T-cell (primary cell): ENCODE measurements around the gene UNG. TPM values are rescaled to one million over a fixed set of nuclear protein-coding genes. Genes with fewer than 3 reads are reported as not detected.

Source experiments
- ATAC-seq, 4 experiments: fragments of 200-7000 bp in 3 of 4; fragments of 150-1000 bp in 1 of 4; cut with Tn5 transposase; replicated peaks in 1 of 4; 1 replicate in 3 of 4; 2 replicates in 1 of 4; pipeline ENCODE4 v1.10.0; 2021; ENCODE audit warnings: moderate library complexity in 3 of 4, mild to moderate bottlenecking in 2 of 4, moderate number of reproducible peaks in 1 of 4
- CTCF ChIA-PET, 2 donors: fragments of 300-600 bp; sonication (Branson Sonifier 250); formaldehyde crosslinking; loops; one replicate each; lab custom pipeline; 2022; ENCODE audit warnings: antibody characterized with exemption in 2 of 2; lab: Charles Lee
- POLR2A ChIA-PET, 2 donors: fragments of 300-600 bp; sonication (Branson Sonifier 250); formaldehyde crosslinking; loops; one replicate each; lab custom pipeline; 2022; ENCODE audit warnings: antibody characterized with exemption in 2 of 2; lab: Charles Lee
- DNase-seq, 35 experiments: peaks; one replicate each; pipeline versions ENCODE4 v3.0.0 to v3.0.0-alpha.2; 2013 to 2023
- H3K27ac ChIP-seq: one replicate; pipeline ENCODE4 v1.5.1; 2013; ENCODE audit warnings: low read length
- H3K27me3 ChIP-seq, 2 experiments: replicated peaks in 1 of 2; 1 replicate in 1 of 2; 2 replicates in 1 of 2; pipeline versions ENCODE4 v1.6.1 to v1.7.0; 2013; ENCODE audit warnings: low read length in 1 of 2, mixed read lengths in 1 of 2; ENCODE audit not compliant: control insufficient read depth in 2 of 2, insufficient read depth in 2 of 2; ENCODE audit errors: extremely low read depth in 1 of 2
- H3K36me3 ChIP-seq, 2 donors: 1 replicate in 1 of 2; 2 replicates in 1 of 2; pipeline versions ENCODE4 v1.6.1 to v1.7.0; 2013; ENCODE audit warnings: low read length in 1 of 2; ENCODE audit not compliant: control insufficient read depth in 2 of 2, insufficient read depth in 1 of 2; ENCODE audit errors: extremely low read depth in 1 of 2
- H3K4me1 ChIP-seq, 2 experiments: 1 replicate in 1 of 2; 2 replicates in 1 of 2; pipeline versions ENCODE4 v1.6.1 to v1.7.0; 2013; ENCODE audit warnings: low read length in 2 of 2, mixed read lengths in 1 of 2; ENCODE audit not compliant: insufficient read depth in 2 of 2, control insufficient read depth in 1 of 2; ENCODE audit errors: extremely low read depth in 1 of 2
- H3K4me3 ChIP-seq, 2 donors: 1 replicate in 1 of 2; 2 replicates in 1 of 2; pipeline versions ENCODE4 v1.5.1 to v1.7.0; 2013; ENCODE audit warnings: mild to moderate bottlenecking in 2 of 2, low read length in 1 of 2, moderate library complexity in 1 of 2; ENCODE audit not compliant: control insufficient read depth in 1 of 2; ENCODE audit errors: extremely low read depth in 1 of 2
- H3K9me3 ChIP-seq: 2 replicates; pipeline ENCODE4 v1.7.0; 2013
- H3K27ac Mint-ChIP-seq, 2 donors: one replicate each; pipeline ENCODE4 v1.8.0; 2020 to 2021; ENCODE audit warnings: mild to moderate bottlenecking in 2 of 2, mixed read lengths in 2 of 2
- H3K27me3 Mint-ChIP-seq, 2 donors: one replicate each; pipeline ENCODE4 v1.8.0; 2021 to 2022; ENCODE audit warnings: mixed read lengths in 2 of 2
- H3K36me3 Mint-ChIP-seq: one replicate; pipeline ENCODE4 v1.8.0; 2021; ENCODE audit warnings: mixed read lengths
- H3K4me1 Mint-ChIP-seq, 3 donors: one replicate each; pipeline ENCODE4 v1.8.0; 2020 to 2022; ENCODE audit warnings: mixed read lengths in 3 of 3, mild to moderate bottlenecking in 1 of 3
- H3K4me3 Mint-ChIP-seq, 3 donors: one replicate each; pipeline ENCODE4 v1.8.0; 2020 to 2022; ENCODE audit warnings: mild to moderate bottlenecking in 3 of 3, mixed read lengths in 3 of 3, moderate library complexity in 3 of 3
- H3K9me3 Mint-ChIP-seq, 3 donors: one replicate each; pipeline ENCODE4 v1.8.0; 2020 to 2022; ENCODE audit warnings: mixed read lengths in 3 of 3
- WGBS: methylation state at CpG from one replicate; pipeline ENCODE4 v1.1.5; 2013; ENCODE audit warnings: missing lambda C conversion rate; ENCODE audit not compliant: insufficient coverage; 5-methylcytosine and 5-hydroxymethylcytosine counted together
- total RNA-seq, 35 experiments: library from RNA in 6 of 35; stranded (reverse) in 6 of 35; fragments of 120-200 nt in 1 of 35; gene quantifications; one replicate each; pipeline versions ENCODE4 v1.2.1 to v1.2.4 and lab custom pipeline; 2013 to 2026

UNG gene
- total RNA-seq, 5 donors from 2014 or later (not counting 1 experiment from before 2014, with no cell fraction given): 8.7 to 19.7 (median 16.8) TPM

GRCh38 chr12:109151457-109151856, 54.1 kb downstream of the UNG start:
- no peaks in the 10 kb centered on the region for H3K9me3 Mint-ChIP-seq
- H3K4me1 ChIP-seq: peaks cover 5 to 16% of the 10 kb centered on the region in 2 experiments
- peaks cover 19 to 20% (median 19%) of the 10 kb centered on the region in 3 donors for H3K4me1 Mint-ChIP-seq
- H3K27me3 Mint-ChIP-seq: no peaks in the 10 kb centered on the region
- ChIA-PET CTCF (no interaction called here), POLR2A (no interaction called here)
- H3K4me3 Mint-ChIP-seq: no peak overlapping the region
- no peak overlapping the region for H3K4me3 ChIP-seq
- no peak overlapping the region for H3K27ac ChIP-seq
- peaks cover 6% of the 10 kb centered on the region for H3K36me3 Mint-ChIP-seq
- no peak for ATAC-seq
- peak overlapping the region in 1 of 2 donors; percentile 34 for H3K27ac Mint-ChIP-seq
- 98% methylated on average over 3 of the region's 4 CpGs for WGBS
- no peak for DNase-seq
- no peaks in the 10 kb centered on the region for H3K9me3 ChIP-seq
- H3K36me3 ChIP-seq: no peaks in the 10 kb centered on the region
- H3K27me3 ChIP-seq: no peaks in the 10 kb centered on the region

GRCh38 chr12:109153821-109154441, 56.5 kb downstream of the UNG start:
- CTCF ChIA-PET: interaction anchor here (0.6 to 0.7 kb wide), 4 partner anchors 20 to 1409 kb away, joined by 3 to 5 read pairs (median 4); no protein-coding TSS in a partner anchor
- H3K27ac Mint-ChIP-seq: peak overlapping the region; percentile 78 to 89
- H3K36me3 Mint-ChIP-seq: no peaks in the 10 kb centered on the region
- POLR2A ChIA-PET: interaction anchor here in 1 of 2 donors (0.5 to 0.6 kb wide), 3 partner anchors 25 to 464 kb away, joined by 3 to 7 read pairs (median 5); no protein-coding TSS in a partner anchor
- H3K27me3 Mint-ChIP-seq: no peaks in the 10 kb centered on the region
- H3K9me3 ChIP-seq: no peaks in the 10 kb centered on the region
- DNase-seq: peak in 3 of 35 experiments; percentile 3 to 6 (median 4)
- H3K27ac ChIP-seq: peak overlapping the region; percentile 49
- H3K27me3 ChIP-seq: no peaks in the 10 kb centered on the region
- peaks cover 19 to 25% (median 20%) of the 10 kb centered on the region in 3 donors for H3K4me1 Mint-ChIP-seq
- no peaks in the 10 kb centered on the region for H3K36me3 ChIP-seq
- 73% methylated on average over 7 of the region's 18 CpGs for WGBS
- peaks cover 5 to 16% of the 10 kb centered on the region in 2 experiments for H3K4me1 ChIP-seq
- peak overlapping the region in 1 of 2 donors; percentile 82 for H3K4me3 ChIP-seq
- H3K4me3 Mint-ChIP-seq: peak overlapping the region; percentile 89 to 91 (median 91)
- H3K9me3 Mint-ChIP-seq: no peaks in the 10 kb centered on the region
- ATAC-seq: no peak

GRCh38 chr12:109154451-109155438, 57.3 kb downstream of the UNG start:
- ChIA-PET CTCF (interaction anchor here (0.6 to 1.2 kb wide), 9 partner anchors 19 to 1410 kb away, joined by 3 to 7 read pairs (median 5); partner anchors contain the start of gene ALKBH2 (in 1 of the 2)), POLR2A (interaction anchor here (0.5 to 0.6 kb wide), 5 partner anchors 24 to 966 kb away, joined by 3 to 5 read pairs (median 3); partner anchors contain the start of gene UNG (in 1 of the 2))
- DNase-seq (peak; percentile 45 to 86 (median 72)), ATAC-seq (peak; percentile 94 to 99 (median 96))
- 2% methylated on average over 36 of the region's 61 CpGs for WGBS
- Mint-ChIP-seq H3K27ac (peak overlapping the region; percentile 78 to 89), H3K36me3 (no peaks in the 10 kb centered on the region), H3K27me3 (no peaks in the 10 kb centered on the region), H3K4me1 (peaks cover 19 to 25% (median 20%) of the 10 kb centered on the region in 3 donors), H3K4me3 (peak overlapping the region; percentile 89 to 91 (median 91)), H3K9me3 (no peaks in the 10 kb centered on the region)
- Histone ChIP-seq H3K4me1 (peaks cover 5 to 16% of the 10 kb centered on the region in 2 experiments), H3K27me3 (no peaks in the 10 kb centered on the region), H3K9me3 (no peaks in the 10 kb centered on the region), H3K36me3 (no peaks in the 10 kb centered on the region), H3K27ac (peak overlapping the region; percentile 60), H3K4me3 (peak overlapping the region; percentile 82 to 83)

- Mint-ChIP-seq H3K4me1 (peaks cover 19 to 25% (median 20%) of the 10 kb centered on the region in 3 donors), H3K4me3 (peak overlapping the region in 2 of 3 donors; percentile 89 to 91), H3K9me3 (no peaks in the 10 kb centered on the region), H3K27me3 (no peaks in the 10 kb centered on the region), H3K27ac (no peak overlapping the region), H3K36me3 (no peaks in the 10 kb centered on the region)
- Histone ChIP-seq H3K27ac (no peak overlapping the region), H3K36me3 (no peaks in the 10 kb centered on the region), H3K4me1 (peaks cover 5 to 16% of the 10 kb centered on the region in 2 experiments), H3K4me3 (no peak overlapping the region), H3K27me3 (no peaks in the 10 kb centered on the region), H3K9me3 (no peaks in the 10 kb centered on the region)
- DNase-seq (no peak), ATAC-seq (no peak)
- ChIA-PET POLR2A (no interaction called here), CTCF (no interaction called here)
- WGBS: 100% methylated on average over 2 of the region's 5 CpGs
Measured at GRCh38 chr12:109156036-109156435, 58.6 kb downstream of the UNG start.

GRCh38 chr12:109156586-109156985, 59.2 kb downstream of the UNG start:
- no peaks in the 10 kb centered on the region for H3K36me3 ChIP-seq
- H3K27ac ChIP-seq: no peak overlapping the region
- no peaks in the 10 kb centered on the region for H3K9me3 ChIP-seq
- Mint-ChIP-seq H3K27ac (no peak overlapping the region), H3K36me3 (no peaks in the 10 kb centered on the region), H3K27me3 (no peaks in the 10 kb centered on the region), H3K4me3 (no peak overlapping the region), H3K4me1 (peaks cover 19 to 25% (median 20%) of the 10 kb centered on the region in 3 donors), H3K9me3 (no peaks in the 10 kb centered on the region)
- H3K27me3 ChIP-seq: no peaks in the 10 kb centered on the region
- no peak overlapping the region for H3K4me3 ChIP-seq
- H3K4me1 ChIP-seq: peaks cover 5 to 16% of the 10 kb centered on the region in 2 experiments
- WGBS: 100% methylated on average over 3 of the region's 5 CpGs
- no peak for DNase-seq
- ChIA-PET CTCF (no interaction called here), POLR2A (no interaction called here)
- ATAC-seq: no peak

GRCh38 chr12:109157986-109158385, 60.6 kb downstream of the UNG start:
- Mint-ChIP-seq H3K4me3 (no peak overlapping the region), H3K27ac (no peak overlapping the region), H3K27me3 (no peaks in the 10 kb centered on the region), H3K9me3 (no peaks in the 10 kb centered on the region), H3K36me3 (no peaks in the 10 kb centered on the region), H3K4me1 (peaks cover 19 to 28% (median 20%) of the 10 kb centered on the region in 3 donors)
- ATAC-seq: no peak
- ChIA-PET POLR2A (no interaction called here), CTCF (no interaction called here)
- no peaks in the 10 kb centered on the region for H3K36me3 ChIP-seq
- H3K4me3 ChIP-seq: no peak overlapping the region
- H3K27ac ChIP-seq: no peak overlapping the region
- WGBS: 64% methylated on average over 2 of the region's 5 CpGs
- H3K4me1 ChIP-seq: peaks cover 5 to 16% of the 10 kb centered on the region in 2 experiments
- H3K9me3 ChIP-seq: no peaks in the 10 kb centered on the region
- no peaks in the 10 kb centered on the region for H3K27me3 ChIP-seq
- no peak for DNase-seq
